ENCODE results near the gene GALNTL6. TPM values are rescaled to one million over a fixed set of nuclear protein-coding genes. Genes with fewer than 3 reads are reported as not detected.

The GALNTL6 gene
- total and polyA plus RNA-seq, 2 donors (not counting 3 experiments of a cell fraction or from before 2014, with no cell fraction given) = not detected

DNA sequence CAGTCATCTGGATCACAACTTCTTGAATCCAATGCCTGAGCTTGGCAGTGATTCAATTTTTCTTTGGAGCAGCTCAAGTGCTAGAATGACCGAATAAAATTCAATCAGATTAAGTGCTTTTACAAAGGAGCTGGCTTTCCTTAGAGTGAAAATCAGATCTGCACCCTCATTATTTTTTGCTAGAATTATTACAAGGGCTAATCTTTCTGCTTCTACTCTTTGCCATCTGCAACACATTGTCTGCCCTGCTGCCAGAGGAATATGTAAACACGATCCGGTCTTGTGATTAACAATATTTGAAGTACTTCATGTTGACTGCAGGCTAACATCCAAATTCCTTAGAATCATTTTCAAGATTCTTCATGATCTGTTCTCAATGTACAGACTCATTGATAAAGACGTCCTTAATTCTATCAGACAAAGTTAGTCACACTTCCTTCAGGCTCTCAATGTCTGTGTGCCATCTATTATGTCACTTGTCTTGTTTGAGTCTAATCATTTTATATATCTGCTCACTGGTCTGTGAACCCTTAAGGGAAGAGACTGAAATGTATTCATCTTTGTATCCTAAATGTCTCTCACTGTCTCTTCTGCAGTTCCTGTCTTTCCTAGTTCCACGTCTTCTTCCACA, 531.2 kb downstream of the GALNTL6 start:
- BruUV-seq (replicated peaks) = no TSS peak
- H4K20me1 ChIP-seq (replicated peaks; ENCODE audit: control insufficient read depth, extremely low read depth, insufficient read depth, low read length) = no peaks in the 10 kb centered on the region
- no peak overlapping the region for H3K4me2 ChIP-seq (ENCODE audit: insufficient read depth, low read length)
- dilution Hi-C loops (cut with MboI; ENCODE audit: extremely low pct_ligation_motif_present, low sequenced_read_pairs) (no loop called here), intact Hi-C loops (cut with micrococcal nuclease) (no loop called here)
- ChIA-PET POLR2A (no interaction called here), CTCF (no interaction called here)
- H3K4me1 ChIP-seq (ENCODE audit: control insufficient read depth, extremely low read depth, insufficient read depth, low read length) = no peaks in the 10 kb centered on the region
- no peak for DNase-seq (ENCODE audit: low read depth, low spot score)
- TF ChIP-seq FOS (IDR thresholded peaks at IDR 0.05; ENCODE audit: borderline replicate concordance, insufficient read depth, low read length) (no peak), MYC (IDR thresholded peaks at IDR 0.05; ENCODE audit: low read depth, low read length) (no peak)
- TF ChIP-seq, protein P1, sequence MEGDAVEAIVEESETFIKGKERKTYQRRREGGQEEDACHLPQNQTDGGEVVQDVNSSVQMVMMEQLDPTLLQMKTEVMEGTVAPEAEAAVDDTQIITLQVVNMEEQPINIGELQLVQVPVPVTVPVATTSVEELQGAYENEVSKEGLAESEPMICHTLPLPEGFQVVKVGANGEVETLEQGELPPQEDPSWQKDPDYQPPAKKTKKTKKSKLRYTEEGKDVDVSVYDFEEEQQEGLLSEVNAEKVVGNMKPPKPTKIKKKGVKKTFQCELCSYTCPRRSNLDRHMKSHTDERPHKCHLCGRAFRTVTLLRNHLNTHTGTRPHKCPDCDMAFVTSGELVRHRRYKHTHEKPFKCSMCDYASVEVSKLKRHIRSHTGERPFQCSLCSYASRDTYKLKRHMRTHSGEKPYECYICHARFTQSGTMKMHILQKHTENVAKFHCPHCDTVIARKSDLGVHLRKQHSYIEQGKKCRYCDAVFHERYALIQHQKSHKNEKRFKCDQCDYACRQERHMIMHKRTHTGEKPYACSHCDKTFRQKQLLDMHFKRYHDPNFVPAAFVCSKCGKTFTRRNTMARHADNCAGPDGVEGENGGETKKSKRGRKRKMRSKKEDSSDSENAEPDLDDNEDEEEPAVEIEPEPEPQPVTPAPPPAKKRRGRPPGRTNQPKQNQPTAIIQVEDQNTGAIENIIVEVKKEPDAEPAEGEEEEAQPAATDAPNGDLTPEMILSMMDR (IDR thresholded peaks at IDR 0.05; ENCODE audit: extremely low read depth in 1 of 2, insufficient read depth in 1 of 2, low read depth in 1 of 2, low read length in 2 of 2) = no peak
- FAIRE-seq = no peak
- H3K36me3 ChIP-seq (ENCODE audit: control insufficient read depth in 2 of 2, extremely low read depth in 1 of 2, insufficient read depth in 2 of 2, low read length in 2 of 2) = no peaks in the 10 kb centered on the region
- H3K79me2 ChIP-seq (ENCODE audit: control insufficient read depth, insufficient read depth, low read length) = no peaks in the 10 kb centered on the region
- no peak overlapping the region for H3K9ac ChIP-seq (replicated peaks; ENCODE audit: extremely low read depth, insufficient read depth, low read length)
- H3K9me3 ChIP-seq (replicated peaks; ENCODE audit: control insufficient read depth, insufficient read depth, low read length) = peaks cover 4% of the 10 kb centered on the region
- H2AFZ ChIP-seq (ENCODE audit: low read depth, low read length) = no peak overlapping the region
- no peaks in the 10 kb centered on the region for H3K9me1 ChIP-seq (replicated peaks; ENCODE audit: control insufficient read depth, extremely low read depth, insufficient read depth, low read length)
- H3K27me3 ChIP-seq (ENCODE audit: control insufficient read depth in 2 of 2, insufficient read depth in 2 of 2, low read length in 2 of 2) = no peaks in the 10 kb centered on the region
- H3K4me3 ChIP-seq (replicated peaks in 1 of 3; ENCODE audit: insufficient read depth in 1 of 3, low read depth in 1 of 3, low read length in 3 of 3) = no peak overlapping the region
- H3K27ac ChIP-seq (ENCODE audit: insufficient read depth, low read depth, low read length) = no peak overlapping the region

DNA sequence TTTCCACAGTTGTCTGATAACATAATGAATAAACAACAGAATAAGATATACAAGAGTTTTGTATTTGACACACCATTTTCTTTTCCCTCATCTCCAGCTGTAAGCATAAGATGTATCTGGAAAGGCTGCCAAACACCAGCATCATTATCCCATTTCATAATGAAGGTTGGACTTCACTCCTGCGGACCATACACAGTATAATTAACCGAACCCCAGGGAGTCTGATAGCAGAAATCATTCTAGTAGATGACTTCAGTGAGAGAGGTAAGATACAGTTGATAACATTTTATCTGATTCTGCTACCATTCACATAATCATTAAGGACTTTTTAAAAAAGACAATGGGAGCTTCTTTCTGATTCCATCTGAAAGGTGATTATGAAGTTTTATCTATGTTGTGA, 535.2 kb downstream of the GALNTL6 start:
- ChIA-PET CTCF (no interaction called here), POLR2A (no interaction called here)
- H4K20me1 ChIP-seq (replicated peaks; ENCODE audit: control insufficient read depth, extremely low read depth, insufficient read depth, low read length) = no peaks in the 10 kb centered on the region
- no peaks in the 10 kb centered on the region for H3K79me2 ChIP-seq (ENCODE audit: control insufficient read depth, insufficient read depth, low read length)
- H2AFZ ChIP-seq (ENCODE audit: low read depth, low read length) = no peak overlapping the region
- no peak overlapping the region for H3K27ac ChIP-seq (ENCODE audit: insufficient read depth, low read depth, low read length)
- intact Hi-C loops (cut with micrococcal nuclease) (no loop called here), dilution Hi-C loops (cut with MboI; ENCODE audit: extremely low pct_ligation_motif_present, low sequenced_read_pairs) (no loop called here)
- no peak overlapping the region for H3K4me3 ChIP-seq (replicated peaks in 1 of 3; ENCODE audit: insufficient read depth in 1 of 3, low read depth in 1 of 3, low read length in 3 of 3)
- BruUV-seq (replicated peaks) = no TSS peak
- H3K9me3 ChIP-seq (replicated peaks; ENCODE audit: control insufficient read depth, insufficient read depth, low read length) = peaks cover 5% of the 10 kb centered on the region
- H3K9me1 ChIP-seq (replicated peaks; ENCODE audit: control insufficient read depth, extremely low read depth, insufficient read depth, low read length) = no peaks in the 10 kb centered on the region
- DNase-seq (ENCODE audit: low read depth, low spot score) (no peak), FAIRE-seq (no peak)
- H3K36me3 ChIP-seq (ENCODE audit: control insufficient read depth in 2 of 2, extremely low read depth in 1 of 2, insufficient read depth in 2 of 2, low read length in 2 of 2) = no peaks in the 10 kb centered on the region
- H3K27me3 ChIP-seq (ENCODE audit: control insufficient read depth in 2 of 2, insufficient read depth in 2 of 2, low read length in 2 of 2) = no peaks in the 10 kb centered on the region
- no peak for TF ChIP-seq MYC (IDR thresholded peaks at IDR 0.05; ENCODE audit: low read depth, low read length)
- TF ChIP-seq, protein P1 (IDR thresholded peaks at IDR 0.05; ENCODE audit: extremely low read depth in 1 of 2, insufficient read depth in 1 of 2, low read depth in 1 of 2, low read length in 2 of 2) = no peak
- TF ChIP-seq FOS (IDR thresholded peaks at IDR 0.05; ENCODE audit: borderline replicate concordance, insufficient read depth, low read length) = no peak
- TF ChIP-seq, protein P2, sequence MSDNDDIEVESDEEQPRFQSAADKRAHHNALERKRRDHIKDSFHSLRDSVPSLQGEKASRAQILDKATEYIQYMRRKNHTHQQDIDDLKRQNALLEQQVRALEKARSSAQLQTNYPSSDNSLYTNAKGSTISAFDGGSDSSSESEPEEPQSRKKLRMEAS (IDR thresholded peaks at IDR 0.05; ENCODE audit: insufficient read depth, insufficient read length) = no peak
- TF ChIP-seq POLR2A (IDR thresholded peaks at IDR 0.05; ENCODE audit: low read depth, low read length) = no peak
- no peak for TF ChIP-seq POLR2AphosphoS5 (IDR thresholded peaks at IDR 0.05; ENCODE audit: insufficient read depth, low read depth, low read length)
- no peak for TF ChIP-seq EZH2 (IDR thresholded peaks at IDR 0.05; ENCODE audit: borderline replicate concordance, low read depth, low read length, severe bottlenecking)
- TF ChIP-seq JUN (IDR thresholded peaks at IDR 0.05; ENCODE audit: borderline replicate concordance, insufficient read depth, insufficient read length, low read depth) = no peak
- no peak for TF ChIP-seq GATA2 (IDR thresholded peaks at IDR 0.05; ENCODE audit: insufficient read depth, insufficient read length, low read depth, low read length)
- no peak overlapping the region for H3K4me2 ChIP-seq (ENCODE audit: insufficient read depth, low read length)
- no peaks in the 10 kb centered on the region for H3K4me1 ChIP-seq (ENCODE audit: control insufficient read depth, extremely low read depth, insufficient read depth, low read length)
- H3K9ac ChIP-seq (replicated peaks; ENCODE audit: extremely low read depth, insufficient read depth, low read length) = no peak overlapping the region

Data from endothelial cell of umbilical vein (primary cell).